ENCODE data around the gene WSCD2.

DNA sequence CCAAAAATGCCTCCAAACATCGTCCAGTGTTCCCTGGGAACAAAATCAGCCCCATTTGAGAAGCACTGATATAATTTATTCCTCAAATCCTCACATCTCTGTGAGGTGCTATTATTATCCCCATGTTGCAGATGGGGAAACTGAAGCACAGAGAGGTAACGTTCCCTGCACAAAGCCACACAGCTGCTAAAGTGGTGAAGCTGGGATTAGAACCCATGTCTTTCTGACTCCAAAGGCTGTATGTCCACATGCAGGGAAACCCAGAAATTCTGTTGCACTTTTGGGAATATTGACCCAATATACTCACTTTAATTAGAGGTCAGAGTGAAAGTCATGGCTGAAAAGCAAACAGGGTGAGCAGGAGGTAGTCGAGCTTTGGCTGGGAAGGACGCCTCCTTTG lies 19.1 kb upstream of the WSCD2 start:
- TF ChIP-seq CTCF (IDR thresholded peaks at IDR 0.05; ENCODE audit: borderline replicate concordance, extremely low read depth, low read length, poor library complexity, severe bottlenecking) (no peak), EZH2 (IDR thresholded peaks at IDR 0.05; ENCODE audit: borderline replicate concordance, low read depth, low read length, severe bottlenecking) (no peak)
